ENCODE results near the gene EDEM2.
"Not testable (repeated sequence)": the region's sequence is repeated elsewhere in the genome, so short reads cannot be mapped to it uniquely, and the experiment has no call there.

EDEM2 gene

DNA sequence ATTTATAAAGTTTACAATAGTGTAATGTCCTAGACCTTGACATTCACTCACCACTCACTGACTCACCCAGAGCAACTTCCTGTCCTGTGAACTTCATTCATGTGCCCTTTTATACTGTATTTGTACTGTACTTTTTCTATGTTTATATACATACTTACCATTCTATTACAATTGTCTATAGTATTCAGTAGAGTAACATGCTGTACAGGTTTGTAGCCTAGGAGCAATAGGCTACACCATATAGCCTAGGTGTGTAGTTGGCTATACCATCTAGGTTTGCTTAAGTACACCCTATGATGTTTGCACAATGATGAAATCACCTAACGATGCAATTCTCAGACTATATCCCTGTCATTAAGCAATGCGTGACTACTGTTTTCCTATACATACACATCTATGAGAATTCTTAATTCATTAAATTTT, 17.5 kb downstream of the EDEM2 start:
- DNase-seq (ENCODE audit: low read depth, low spot score), result no peak

DNA sequence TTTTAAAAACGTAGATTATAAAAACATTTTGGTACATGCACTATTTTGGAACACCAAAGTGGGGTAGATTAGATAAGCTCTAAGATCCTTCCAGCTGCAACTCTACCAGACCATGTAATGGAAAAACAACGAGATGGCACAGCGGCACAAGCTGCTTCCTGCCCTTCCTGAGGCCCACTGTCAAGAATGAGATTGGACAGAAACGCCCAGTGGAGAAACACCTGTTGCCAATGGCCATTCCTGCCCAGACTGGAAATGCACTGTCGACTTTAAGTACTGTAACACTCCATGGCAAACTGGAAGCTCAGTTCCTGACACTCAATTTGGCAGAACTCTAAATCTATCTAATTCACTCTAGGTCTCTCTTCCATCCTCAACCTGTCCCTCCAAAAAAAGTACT, 21.4 kb downstream of the EDEM2 start:
- no peak for DNase-seq (ENCODE audit: low read depth, low spot score)

DNA sequence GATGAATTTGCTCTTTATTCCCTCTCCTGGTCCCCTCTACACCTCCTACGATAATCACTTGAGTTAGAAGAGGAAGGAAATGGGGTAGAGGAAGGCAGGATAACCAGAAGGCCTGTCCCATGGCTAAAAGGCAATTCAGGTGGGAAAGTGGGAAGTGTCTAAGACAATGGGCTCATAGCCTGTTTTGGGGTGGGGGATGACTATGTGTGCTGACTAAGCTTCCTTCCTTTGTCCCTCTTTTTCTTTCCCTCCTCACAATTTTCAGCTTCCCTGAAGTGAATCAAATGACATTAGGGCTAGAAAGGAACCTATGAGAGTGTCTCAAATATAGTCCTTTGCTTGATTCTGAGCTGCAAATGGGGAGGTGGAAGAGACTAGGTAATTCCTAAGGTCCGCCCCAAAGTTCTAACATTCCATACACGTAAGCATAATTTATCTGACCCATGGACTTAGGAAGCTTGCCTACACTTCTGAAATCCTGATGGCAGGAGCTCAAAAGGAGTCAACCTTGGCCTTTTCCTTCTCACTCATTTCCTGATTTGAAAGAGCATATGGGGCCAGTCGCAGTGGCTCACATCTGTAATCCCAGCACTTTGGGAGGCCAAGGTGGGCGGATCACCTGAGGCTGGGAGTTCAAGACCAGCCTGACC, 24.3 kb downstream of the EDEM2 start:
- DNase-seq (ENCODE audit: low read depth, low spot score), result no peak

DNA sequence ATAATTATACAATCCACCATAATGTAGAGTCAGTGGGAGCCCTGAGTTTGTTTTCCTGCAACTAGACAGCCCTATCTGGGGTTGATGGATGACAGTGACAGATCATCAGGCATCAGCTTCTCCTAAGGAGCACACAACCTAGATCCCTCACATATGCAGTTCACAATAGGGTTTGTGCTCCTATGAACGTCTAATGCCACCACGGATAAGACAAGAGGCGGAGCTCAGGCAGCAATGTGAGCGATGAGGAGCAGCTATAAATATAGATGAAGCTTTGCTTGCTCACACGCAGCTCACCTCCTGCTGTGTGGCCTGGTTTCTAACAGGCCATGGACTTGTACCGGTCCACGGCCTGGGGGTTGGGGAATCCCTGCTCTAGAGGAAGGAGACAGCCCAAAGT, 25.9 kb downstream of the EDEM2 start:
- no peak for DNase-seq (ENCODE audit: low read depth, low spot score)

DNA sequence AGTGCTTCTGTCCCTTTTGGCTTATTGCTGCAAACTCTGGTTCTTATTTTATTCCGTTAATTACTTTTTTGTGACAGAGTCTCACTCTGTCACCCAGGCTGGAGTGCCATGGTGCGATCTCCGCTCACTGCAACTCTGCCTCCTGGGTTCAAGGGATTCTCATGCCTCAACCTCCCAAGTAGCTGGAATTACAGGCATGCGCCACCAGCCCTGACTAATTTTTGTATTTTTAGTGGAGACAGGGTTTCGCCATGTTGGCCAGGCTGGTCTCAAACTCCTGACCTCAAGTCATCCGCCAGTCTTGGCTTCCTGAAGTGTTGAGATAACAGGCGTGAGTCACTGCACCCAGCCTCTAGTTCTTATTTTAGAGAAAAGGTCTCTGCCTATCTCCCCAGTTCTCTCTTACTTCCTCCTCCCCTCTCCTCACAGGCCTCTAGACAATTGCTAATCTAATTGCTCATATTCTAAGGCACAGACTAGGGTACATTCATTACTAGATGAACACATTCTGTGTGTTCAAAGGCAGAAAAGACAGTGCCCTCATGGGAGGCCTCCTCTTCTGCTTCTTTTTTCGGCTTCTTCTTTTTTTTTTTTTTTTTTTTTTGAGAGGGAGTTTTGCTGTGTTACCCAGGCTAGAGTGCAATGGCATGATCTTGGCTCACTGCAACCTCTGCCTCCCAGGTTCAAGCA, 27.0 kb downstream of the EDEM2 start:
- no peak for DNase-seq (ENCODE audit: low read depth, low spot score)

DNA sequence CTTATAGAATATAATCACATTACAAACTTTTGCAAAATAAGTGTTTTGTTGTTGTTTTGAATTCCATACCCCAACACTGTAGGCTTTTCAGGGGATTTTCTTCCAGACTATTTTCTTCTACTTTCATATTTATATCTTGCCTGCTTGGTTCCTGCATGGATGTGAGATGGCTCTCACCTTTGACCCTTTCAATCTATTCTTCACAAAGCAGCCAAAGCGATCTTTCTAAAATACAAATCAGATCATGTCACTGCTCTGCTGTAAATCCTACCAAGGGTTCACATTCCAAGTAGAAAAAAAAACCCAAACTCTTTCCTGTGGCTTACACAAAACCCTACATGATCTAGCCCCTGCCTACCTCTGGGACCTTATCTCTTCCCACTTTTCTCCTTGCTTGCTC, 29.5 kb downstream of the EDEM2 start:
- no peak for DNase-seq (ENCODE audit: low read depth, low spot score)

DNA sequence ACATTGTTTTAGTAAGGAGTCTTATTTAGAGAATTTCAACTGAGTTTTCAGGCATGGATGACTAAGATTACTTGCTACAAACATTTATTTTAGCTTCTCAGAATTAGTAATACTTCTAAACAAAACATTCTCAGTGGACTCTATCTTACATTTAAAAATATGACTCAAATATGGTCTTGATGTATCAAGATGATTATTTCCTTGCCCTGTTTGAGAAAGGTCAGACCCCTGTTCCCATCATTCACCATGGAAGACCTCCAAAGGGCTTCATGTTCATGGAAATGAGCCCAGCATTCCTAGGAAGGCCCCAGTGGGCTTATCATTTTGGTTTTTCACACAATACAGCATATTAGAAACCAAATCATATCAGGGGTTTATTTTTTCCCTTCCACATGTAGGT, 29.9 kb downstream of the EDEM2 start:
- no peak for DNase-seq (ENCODE audit: low read depth, low spot score)

DNA sequence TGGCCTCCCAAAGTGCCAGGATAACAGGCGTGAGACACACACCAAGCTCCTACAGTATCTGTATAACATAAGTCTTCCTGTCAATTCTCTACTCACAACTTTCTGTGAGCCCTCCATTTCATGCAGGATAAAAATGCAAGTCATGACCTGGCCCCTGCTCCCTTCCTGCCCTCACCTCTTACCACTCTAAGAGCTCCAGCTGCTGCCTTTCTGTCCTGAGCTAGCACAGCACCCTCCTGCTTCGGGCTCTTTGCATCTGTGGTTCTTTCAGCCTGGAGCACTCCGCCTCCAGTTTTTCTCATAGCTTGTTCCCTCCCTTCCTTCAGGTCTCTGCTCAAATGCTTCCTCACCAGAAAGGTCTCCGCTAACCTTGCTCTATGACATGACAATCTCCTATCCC, 30.9 kb downstream of the EDEM2 start:
- DNase-seq (ENCODE audit: low read depth, low spot score), result no peak

DNA sequence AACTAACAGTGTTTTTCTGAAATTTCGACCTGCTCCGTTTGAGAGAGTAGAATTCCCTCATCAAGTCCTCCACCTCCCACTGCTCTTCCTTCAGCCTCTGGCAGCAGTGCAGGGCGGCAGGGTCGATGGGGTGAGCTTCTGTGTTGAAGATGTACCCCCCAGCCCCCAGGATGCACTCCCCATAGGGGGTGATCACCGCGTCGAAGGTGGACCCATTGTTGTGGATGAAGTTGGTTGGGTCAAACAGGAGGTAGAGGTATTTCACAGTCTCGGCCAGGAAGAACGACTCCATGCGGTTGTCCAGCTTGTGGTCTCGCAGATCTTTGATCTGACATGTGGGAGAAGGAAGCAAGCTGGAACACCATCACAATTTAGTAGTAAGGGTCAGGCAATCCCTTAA, 31.5 kb downstream of the EDEM2 start:
- no peak for DNase-seq (ENCODE audit: low read depth, low spot score)

DNA sequence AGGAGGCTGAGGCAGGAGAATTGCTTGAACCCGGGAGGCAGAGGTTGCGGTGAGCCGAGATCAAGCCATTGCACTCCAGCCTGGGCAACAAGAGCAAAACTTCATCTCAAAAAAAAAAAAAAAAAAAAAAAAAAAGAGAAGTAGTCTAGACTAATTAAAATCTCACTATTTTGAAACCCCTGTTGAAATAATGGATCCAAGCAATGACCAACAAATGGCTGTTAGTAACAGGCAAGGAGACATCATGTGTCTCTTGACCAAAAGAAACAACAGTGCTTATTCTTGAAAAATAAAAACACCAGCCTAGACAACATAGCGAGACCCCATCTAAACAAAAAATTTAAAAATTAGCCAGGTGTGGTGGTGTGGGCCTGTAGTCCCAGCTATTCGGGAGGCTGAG, 34.9 kb downstream of the EDEM2 start:
- not testable (repeated sequence) for DNase-seq (ENCODE audit: low read depth, low spot score)

DNA sequence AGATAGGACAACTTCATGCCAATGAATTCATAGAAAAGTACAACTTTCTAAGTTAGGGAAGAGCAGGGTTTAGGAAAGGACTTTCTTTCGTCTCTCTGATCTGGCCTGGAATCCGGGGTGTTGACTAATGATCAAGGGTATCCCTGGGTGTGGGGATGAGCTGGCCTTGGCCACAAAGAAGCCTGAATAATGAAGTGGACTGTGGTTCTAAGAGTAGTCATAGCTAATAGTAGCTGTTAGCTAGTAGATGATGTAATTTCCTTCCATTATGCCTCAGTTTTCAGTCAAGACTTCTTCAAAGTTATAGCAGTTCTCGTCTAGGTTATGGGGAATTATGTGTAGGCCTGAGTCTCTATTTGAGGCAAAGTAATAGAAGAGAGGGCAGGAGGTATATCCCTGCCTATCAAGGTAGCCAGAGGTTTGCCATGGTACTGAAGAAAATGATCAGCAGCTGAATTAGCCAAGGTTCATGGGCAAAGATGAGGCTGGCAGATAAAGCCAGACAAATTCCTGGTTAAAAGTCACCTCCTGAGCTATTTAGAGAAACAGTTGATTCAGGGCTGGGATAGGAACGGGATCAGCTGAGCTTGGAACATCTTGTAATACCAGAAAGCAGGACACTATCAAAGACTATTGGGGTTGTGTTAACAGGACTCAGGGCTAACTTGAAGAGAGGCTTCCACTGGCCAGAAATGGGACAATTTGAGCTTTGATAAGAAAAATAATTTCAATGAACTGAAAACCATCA, 35.8 kb downstream of the EDEM2 start:
- DNase-seq (ENCODE audit: low read depth, low spot score), result no peak

DNA sequence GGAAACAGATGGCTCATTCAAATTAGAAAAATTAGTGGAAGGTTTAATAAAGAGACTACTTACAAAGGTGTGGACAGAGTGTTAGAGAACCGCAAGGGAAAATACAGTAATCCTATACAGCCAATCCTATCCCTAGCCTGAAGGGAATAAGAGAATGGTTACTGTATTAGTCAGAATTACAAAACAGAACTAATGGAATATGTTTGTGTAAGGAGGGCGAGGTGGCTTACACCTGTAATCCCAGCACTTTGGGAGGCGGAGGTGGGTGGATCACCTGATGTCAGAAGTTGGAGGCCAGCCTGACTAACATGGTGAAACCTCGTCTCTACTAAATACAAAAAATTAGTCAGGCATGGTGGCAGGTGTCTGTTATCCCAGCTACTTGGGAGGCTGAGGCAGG, 38.2 kb downstream of the EDEM2 start:
- DNase-seq (ENCODE audit: low read depth, low spot score), result no peak

DNA sequence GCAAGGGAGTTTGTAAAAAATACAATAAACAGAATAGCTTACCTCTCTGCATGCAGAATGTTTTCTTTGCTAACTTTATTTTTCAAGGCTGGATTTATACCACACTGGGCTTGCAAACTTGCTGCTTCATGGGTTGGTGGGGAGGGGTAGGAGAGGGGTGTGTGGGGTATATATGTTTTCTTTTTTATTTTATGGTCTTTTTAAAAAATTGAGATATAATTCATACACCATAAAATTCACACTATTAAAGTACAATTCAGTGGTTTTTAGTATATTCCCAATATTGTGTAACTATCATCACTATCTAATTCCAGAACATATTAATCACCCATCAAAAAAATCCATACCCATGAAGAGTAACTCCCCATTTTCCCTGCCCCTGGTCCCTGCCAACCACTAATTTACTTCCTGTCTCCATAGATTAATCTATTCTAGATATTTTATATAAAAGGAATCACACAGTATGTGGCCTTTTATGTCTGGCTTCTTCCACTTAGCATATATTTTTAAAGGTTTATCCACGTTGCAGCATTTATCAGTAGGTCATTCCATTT, 40.2 kb downstream of the EDEM2 start:
- no peak for DNase-seq (ENCODE audit: low read depth, low spot score)

DNA sequence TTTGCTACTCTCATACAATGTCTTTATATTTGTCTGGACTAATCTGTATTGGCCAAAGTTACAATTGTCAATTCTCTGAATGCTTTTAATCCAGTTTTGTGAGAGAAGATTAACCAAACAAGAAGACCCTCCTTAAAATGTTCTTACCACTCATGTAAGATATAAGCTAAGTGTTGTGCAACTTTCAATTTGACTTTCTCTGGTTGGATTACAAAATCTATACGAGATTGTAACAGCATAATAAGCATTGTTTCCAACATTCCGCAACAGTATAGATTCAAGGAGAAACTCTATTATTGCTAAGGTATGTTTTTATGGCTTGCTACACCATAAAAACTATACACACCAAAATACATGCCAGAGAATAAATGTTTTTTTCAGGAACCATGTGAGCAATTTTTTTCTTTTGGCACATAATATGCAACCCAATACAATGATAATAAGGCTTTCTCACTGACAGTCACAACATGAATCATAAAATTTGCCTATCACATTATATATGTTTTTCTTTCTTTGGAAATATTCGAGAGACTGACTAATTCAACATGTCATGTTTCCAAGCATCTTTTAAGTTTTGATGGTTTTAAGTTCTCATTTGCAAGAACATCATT, 42.3 kb downstream of the EDEM2 start:
- no peak for DNase-seq (ENCODE audit: low read depth, low spot score)

DNA sequence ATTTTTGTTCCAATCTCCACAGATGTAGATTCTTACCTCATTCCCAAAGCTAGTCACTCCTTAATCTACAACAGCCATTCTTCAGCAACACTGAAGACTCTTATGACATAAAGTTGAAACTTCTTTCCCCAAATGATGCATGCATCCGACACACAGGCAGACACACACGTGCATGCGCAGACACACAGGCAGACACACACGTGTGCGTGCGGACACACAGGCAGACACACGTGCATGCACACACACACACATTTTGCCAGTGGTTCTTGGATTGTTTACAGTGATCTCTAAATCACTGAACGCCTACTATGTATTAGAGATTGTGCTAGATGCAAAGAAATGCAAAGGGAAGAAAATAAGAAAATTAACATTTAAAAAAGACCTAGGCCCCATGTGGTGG, 45.5 kb downstream of the EDEM2 start:
- no peak for DNase-seq (ENCODE audit: low read depth, low spot score)

DNA sequence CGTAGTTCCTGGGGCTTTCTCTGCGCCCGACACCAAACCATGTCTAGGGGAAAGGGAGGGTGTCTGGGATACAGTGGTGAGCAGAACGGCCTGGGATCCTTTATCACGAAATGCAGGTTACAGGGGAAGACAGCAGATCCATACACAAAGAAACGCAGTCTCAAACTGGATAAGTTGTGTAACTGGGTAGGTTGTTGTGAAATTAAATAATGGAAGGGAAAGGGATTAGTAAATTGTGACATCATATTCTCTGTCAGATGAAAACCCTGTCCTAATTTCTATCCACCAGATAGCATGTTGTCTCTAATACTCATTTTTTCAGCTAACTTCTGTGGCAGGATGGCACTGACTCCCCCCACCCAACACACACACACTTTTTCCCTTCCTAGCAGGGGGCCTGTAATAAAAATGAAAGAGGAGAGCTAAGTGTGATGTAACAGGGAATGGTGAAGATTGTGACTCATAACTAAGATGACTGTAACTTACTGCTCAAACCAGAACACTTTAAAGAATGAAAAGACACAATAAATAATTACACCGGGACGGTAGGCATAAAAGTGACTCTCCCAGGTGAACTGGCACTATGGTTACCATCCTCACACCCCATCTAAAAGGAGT, 53.8 kb downstream of the EDEM2 start:
- no peak for DNase-seq (ENCODE audit: low read depth, low spot score)

DNA sequence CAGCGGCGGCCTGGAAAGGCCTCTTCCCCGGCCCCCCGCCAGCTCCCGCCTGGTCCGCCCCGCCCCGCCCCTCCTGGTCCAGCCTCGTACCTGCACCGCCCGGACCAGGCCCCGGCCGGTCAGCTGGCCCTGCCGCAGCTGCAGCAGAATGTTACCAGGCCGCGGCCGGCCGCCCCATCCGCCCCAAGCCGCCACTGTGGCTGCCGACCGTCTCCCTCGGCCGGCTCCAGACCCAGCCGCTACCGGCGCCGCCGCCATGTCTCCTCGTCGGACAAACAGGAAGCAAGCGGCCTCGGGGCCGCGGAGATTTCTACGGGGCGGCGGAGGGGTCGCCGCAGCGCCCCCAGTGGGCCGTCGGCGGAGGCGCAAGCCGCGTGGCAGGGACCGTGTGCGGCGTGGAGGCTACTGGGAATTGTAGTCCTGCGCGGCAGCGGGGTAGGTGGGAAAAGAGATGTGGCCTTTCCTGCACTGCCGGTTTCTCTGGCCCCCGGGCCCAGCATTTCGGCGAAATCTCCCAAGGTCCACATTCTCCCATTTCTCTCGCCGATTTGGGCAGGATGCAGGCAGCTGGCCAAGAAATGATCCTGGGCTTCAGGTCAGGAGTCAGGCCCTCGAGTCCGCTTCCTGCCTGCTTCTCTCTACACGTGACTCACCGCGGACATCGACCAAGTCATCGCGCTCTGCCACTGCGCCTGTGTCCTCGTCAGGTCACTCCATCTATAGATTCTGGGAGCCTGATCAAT, 54.4 kb downstream of the EDEM2 start, which contains the start of gene TRPC4AP:
Gene TRPC4AP, minus strand, starts transcription at position 284 of the 743 bp plus-strand sequence. Its CDS starts 26 bp downstream, at position 258.
- peak; percentile 52 for DNase-seq (ENCODE audit: low read depth, low spot score)

DNA sequence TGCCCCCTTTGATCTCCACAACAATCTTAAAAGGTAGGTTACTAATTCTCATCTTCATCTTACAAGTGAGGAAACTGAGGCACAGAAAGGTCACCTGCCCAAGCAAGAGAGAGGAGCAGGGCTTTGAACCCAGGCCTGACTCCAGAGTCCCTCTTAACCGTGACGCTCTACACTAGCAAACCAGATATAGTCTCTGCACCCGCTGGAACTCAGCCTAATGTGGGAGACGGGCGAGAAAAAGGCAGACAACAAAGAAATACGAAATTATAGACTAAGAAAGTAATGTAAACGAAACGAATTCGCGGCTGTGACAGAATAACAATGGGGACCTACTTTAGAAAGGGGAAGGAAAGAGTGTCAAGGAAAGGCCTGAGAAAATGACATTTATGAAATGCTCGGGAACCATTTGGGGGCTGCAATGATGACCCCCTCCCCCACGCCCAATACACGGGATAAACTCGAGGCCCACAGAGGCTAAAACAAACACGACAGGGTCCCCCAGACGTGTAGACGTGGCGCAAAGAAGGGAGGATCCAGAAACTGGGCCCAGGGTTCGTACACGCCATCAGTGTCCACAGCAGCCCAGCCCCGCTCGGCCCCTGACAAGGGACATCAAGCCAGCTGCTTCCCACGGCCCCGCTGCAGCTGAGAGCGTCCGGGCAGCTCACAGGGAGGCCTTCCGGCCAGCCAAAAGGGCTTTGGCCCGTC, 55.2 kb downstream of the EDEM2 start:
- DNase-seq (ENCODE audit: low read depth, low spot score), result no peak

DNA sequence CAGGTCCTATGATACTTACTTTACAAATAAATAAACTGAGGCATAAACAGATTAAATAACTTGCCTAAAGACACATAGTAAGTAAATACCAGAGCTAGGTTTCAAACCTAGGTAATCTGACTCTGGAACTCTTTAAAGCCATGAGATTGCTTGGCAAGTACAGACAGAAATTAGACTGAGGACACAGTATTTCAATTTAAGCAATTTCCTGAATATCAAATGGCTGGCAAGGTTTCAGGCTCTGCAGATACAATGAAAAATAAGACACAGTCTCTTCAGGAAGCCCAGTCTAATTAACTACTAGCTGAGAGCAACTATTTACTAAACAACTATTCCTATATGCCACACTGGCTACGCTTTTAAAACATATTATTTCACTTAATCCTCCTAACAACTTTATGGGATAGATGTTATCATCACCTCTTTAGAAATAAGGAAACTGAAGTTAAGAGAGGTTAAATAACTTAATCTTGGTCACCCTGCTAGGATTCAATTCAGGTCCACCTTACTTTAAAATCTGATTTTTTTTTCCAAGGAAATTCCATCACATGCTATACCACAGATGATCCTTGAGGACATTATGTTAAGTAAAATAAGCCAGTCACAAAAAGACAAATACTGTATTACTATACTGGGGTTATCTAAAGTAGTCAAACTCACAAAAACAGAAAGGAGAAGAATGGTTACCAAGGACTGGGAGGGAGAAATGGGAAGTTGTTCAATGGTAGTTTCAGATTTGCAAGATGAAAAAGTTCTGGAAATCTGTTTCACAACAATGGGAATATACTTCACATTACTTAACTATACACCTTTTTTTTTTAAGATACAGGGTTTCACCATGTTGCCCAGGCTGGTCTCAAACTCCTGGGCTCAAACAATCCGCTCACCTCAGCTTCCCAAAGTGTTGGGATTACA, 58.6 kb downstream of the EDEM2 start:
- DNase-seq (ENCODE audit: low read depth, low spot score), result no peak

Measured in iPS DF 19.7 (cell line).